NB4 (cell line): Measurements from ENCODE around the gene OR52H1.

ENCODE experiments used
- CTCF ChIP-seq: IDR thresholded peaks from one replicate; pipeline ENCODE4 v1.5.1; 2012; ENCODE audit warnings: low read depth, low read length
- MAX ChIP-seq: IDR thresholded peaks from 2 replicates; pipeline ENCODE4 v1.6.1; 2011; ENCODE audit warnings: low read depth, low read length
- POLR2A ChIP-seq: IDR thresholded peaks from 2 replicates; pipeline ENCODE4 v1.6.1; 2011; ENCODE audit warnings: mild to moderate bottlenecking; ENCODE audit not compliant: insufficient read length; ENCODE audit errors: extremely low read depth

- TF ChIP-seq POLR2A (no peak), CTCF (no peak), MAX (no peak)
Observed at GRCh38 chr11:5534046-5534445, 14.3 kb downstream of the OR52H1 start.
